HepG2 (cell line): ENCODE results near the gene CMC1. TPM values are rescaled to one million over a fixed set of nuclear protein-coding genes. Genes with fewer than 3 reads are reported as not detected.

Experiments used
- ATF7-NPFF ChIP-seq: sonication (generic); formaldehyde crosslinking; IDR thresholded peaks from 2 replicates; pipeline ENCODE4 v1.8.1; 2023; ENCODE audit warnings: mild to moderate bottlenecking, low read depth, missing genetic modification reagents, moderate library complexity
- GABPA ChIP-seq, 2 experiments: IDR thresholded peaks; 2 replicates each; pipeline ENCODE4 v1.6.1; 2011 to 2016; ENCODE audit warnings: low read depth in 2 of 2, low read length in 1 of 2, missing biosample characterization in 1 of 2, missing genetic modification characterization in 1 of 2
- GZF1 ChIP-seq: sonication (generic); formaldehyde crosslinking; IDR thresholded peaks from 2 replicates; pipeline ENCODE4 v1.5.1; 2020; ENCODE audit warnings: mild to moderate bottlenecking, missing genetic modification reagents
- HOXA7 ChIP-seq: sonication (generic); formaldehyde crosslinking; IDR thresholded peaks from 2 replicates; pipeline ENCODE4 v1.8.1; 2022; ENCODE audit warnings: mild to moderate bottlenecking, missing genetic modification reagents, moderate library complexity
- IKZF1 ChIP-seq: fragments of 450-650 bp; IDR thresholded peaks from 2 replicates; pipeline ENCODE4 v1.7.1; 2016
- JDP2 ChIP-seq: sonication (generic); formaldehyde crosslinking; IDR thresholded peaks from 2 replicates; pipeline ENCODE4 v1.8.1; 2022; ENCODE audit warnings: missing genetic modification reagents, borderline replicate concordance
- JUN ChIP-seq: sonication (generic); formaldehyde crosslinking; IDR thresholded peaks from 2 replicates; pipeline ENCODE4 v1.4.0; 2020; ENCODE audit warnings: mild to moderate bottlenecking, missing genetic modification reagents
- KMT2B ChIP-seq: IDR thresholded peaks from 2 replicates; pipeline ENCODE4 v1.6.1; 2016; ENCODE audit warnings: missing genetic modification reagents, missing compliant biosample characterization
- MYC ChIP-seq: sonication (generic); formaldehyde crosslinking; IDR thresholded peaks from 2 replicates; pipeline ENCODE4 v1.9.0; 2021; ENCODE audit warnings: missing genetic modification reagents, borderline replicate concordance
- NCOA2 ChIP-seq: sonication (generic); formaldehyde crosslinking; IDR thresholded peaks from 2 replicates; pipeline ENCODE4 v1.8.0; 2022; ENCODE audit warnings: inconsistent platforms
- NFKBIZ ChIP-seq: IDR thresholded peaks from 2 replicates; pipeline ENCODE4 v1.6.1; 2018; ENCODE audit warnings: missing genetic modification reagents, missing compliant biosample characterization
- NONO ChIP-seq, 2 experiments: fragments of 450-650 bp in 1 of 2; sonication (generic) in 1 of 2; formaldehyde crosslinking in 1 of 2; IDR thresholded peaks in 1 of 2; conservative IDR thresholded peaks in 1 of 2; 2 replicates each; pipeline versions ENCODE4 v1.6.1 to v1.8.0; 2017 to 2022; ENCODE audit warnings: mild to moderate bottlenecking in 1 of 2, missing genetic modification reagents in 1 of 2, moderate library complexity in 1 of 2
- RBM39 ChIP-seq: fragments of 200-400 bp; formaldehyde crosslinking; IDR thresholded peaks from one replicate; pipeline ENCODE4 v1.6.1; 2018; ENCODE audit warnings: antibody characterized with exemption, mild to moderate bottlenecking, low read depth, low read length; ENCODE audit not compliant: poor library complexity, severe bottlenecking
- RFX1 ChIP-seq: fragments of 450-650 bp; IDR thresholded peaks from 2 replicates; pipeline ENCODE4 v1.6.1; 2017
- RXRA ChIP-seq: sonication (generic); formaldehyde crosslinking; IDR thresholded peaks from 2 replicates; pipeline ENCODE4 v1.5.1; 2020; ENCODE audit warnings: missing genetic modification reagents
- SSRP1 ChIP-seq: IDR thresholded peaks from 2 replicates; pipeline ENCODE4 v1.6.1; 2016; ENCODE audit warnings: control low read depth
- TEAD3 ChIP-seq: optimal IDR thresholded peaks from 2 replicates; pipeline ENCODE3; 2016; ENCODE audit warnings: borderline replicate concordance
- THAP11 ChIP-seq: IDR thresholded peaks from 2 replicates; pipeline ENCODE4 v1.6.1; 2016; ENCODE audit warnings: missing biosample characterization, missing genetic modification reagents
- ZNF160 ChIP-seq: sonication (generic); formaldehyde crosslinking; IDR thresholded peaks from 2 replicates; pipeline ENCODE4 v1.8.0; 2022; ENCODE audit warnings: mild to moderate bottlenecking, inconsistent platforms, missing genetic modification reagents
- ZNF446 ChIP-seq: sonication (generic); formaldehyde crosslinking; IDR thresholded peaks from 2 replicates; pipeline ENCODE4 v1.5.0; 2020; ENCODE audit warnings: mild to moderate bottlenecking, missing genetic modification reagents
- polyA plus RNA-seq, 8 experiments: library from polyadenylated mRNA; depleted of rRNA in 3 of 8; stranded (reverse) in 7 of 8; unstranded in 1 of 8; fragments of >200 nt; fragmentation: Illumina TruSeq in 4 of 8; extraction: Trizol in 4 of 8; gene quantifications; 2 replicates each; pipeline versions ENCODE4 v1.2.1 to v1.2.3, GENCODE V29; 2011 to 2016; ENCODE audit warnings: low read depth in 4 of 8, missing spikeins in 1 of 8, mixed read lengths in 1 of 8; ENCODE audit not compliant: insufficient read depth in 1 of 8
- total RNA-seq, 5 experiments: library from RNA; depleted of rRNA; stranded (reverse); fragments of >200 nt; fragmentation: Illumina TruSeq; extraction: Trizol; gene quantifications; 2 replicates each; pipeline ENCODE4 v1.2.3, GENCODE V29; 2016; ENCODE audit warnings: low read depth in 1 of 5
- TF ChIP-seq, protein P1 (sequence below): sonication (generic); formaldehyde crosslinking; IDR thresholded peaks from 2 replicates; pipeline ENCODE4 v1.4.0; 2020; ENCODE audit warnings: mild to moderate bottlenecking, low read depth, missing genetic modification reagents
- TF ChIP-seq, protein P2 (sequence below): sonication (generic); formaldehyde crosslinking; IDR thresholded peaks from 2 replicates; pipeline ENCODE4 v1.5.0; 2020; ENCODE audit warnings: missing genetic modification reagents, mild to moderate bottlenecking, borderline replicate concordance
- TF ChIP-seq, protein P3 (sequence below): sonication (generic); formaldehyde crosslinking; IDR thresholded peaks from 2 replicates; pipeline ENCODE4 v1.4.0; 2020; ENCODE audit warnings: missing genetic modification reagents
- TF ChIP-seq, protein P4 (sequence below): IDR thresholded peaks from 2 replicates; pipeline ENCODE4 v1.6.1; 2012; ENCODE audit warnings: low read depth, low read length, improper control_type of control experiment

Gene CMC1
- total and polyA plus RNA-seq, 2 of the 13 experiments (the other 11 are each of a cell fraction or from before 2014, with no cell fraction given): 22.1 to 29.5 TPM

DNA sequence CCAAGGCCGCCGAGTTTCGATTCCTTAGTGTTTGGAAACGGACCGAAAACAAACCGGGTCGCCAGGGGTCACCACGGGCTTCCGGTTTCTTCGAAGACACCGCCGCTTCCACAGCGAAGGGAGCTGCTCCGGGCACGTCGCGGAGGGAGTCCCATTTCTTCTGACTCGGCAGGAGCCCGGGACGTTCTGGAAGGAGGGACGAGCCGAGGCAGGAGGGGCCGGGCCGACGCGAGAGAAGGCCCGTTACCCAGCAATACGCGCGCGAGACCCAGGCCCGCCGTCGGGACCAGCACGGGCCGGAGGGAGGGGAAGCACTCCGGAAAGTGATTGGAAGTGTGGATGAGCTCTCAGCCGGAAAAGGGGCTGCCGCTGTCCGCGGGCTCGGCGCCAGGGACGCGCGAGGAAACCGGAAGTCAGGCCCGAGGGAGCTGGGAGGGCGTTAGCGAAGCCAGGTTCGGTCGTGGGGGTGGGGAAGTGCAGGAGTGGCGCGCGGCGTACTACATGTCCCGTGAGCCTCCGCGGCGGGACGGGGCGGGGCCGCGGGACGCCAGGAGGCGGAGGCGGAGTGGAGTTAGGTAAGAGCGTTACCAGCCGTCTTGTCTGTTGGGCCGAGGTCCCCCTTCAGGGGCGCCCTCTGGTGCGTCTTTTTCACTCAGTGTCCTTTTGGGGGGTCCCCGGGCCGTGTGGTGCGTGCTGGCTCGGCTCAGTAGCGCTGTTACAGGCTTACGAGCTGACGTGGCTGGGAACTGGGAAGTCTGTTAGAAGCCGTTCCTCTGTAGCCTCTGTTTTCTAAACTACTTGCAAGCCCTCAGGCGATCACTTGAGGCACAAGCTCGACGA lies 107.4 kb downstream of the CMC1 start, which contains the start of the genes AZI2 and ZCWPW2 (continued):
- TF ChIP-seq, protein P1, sequence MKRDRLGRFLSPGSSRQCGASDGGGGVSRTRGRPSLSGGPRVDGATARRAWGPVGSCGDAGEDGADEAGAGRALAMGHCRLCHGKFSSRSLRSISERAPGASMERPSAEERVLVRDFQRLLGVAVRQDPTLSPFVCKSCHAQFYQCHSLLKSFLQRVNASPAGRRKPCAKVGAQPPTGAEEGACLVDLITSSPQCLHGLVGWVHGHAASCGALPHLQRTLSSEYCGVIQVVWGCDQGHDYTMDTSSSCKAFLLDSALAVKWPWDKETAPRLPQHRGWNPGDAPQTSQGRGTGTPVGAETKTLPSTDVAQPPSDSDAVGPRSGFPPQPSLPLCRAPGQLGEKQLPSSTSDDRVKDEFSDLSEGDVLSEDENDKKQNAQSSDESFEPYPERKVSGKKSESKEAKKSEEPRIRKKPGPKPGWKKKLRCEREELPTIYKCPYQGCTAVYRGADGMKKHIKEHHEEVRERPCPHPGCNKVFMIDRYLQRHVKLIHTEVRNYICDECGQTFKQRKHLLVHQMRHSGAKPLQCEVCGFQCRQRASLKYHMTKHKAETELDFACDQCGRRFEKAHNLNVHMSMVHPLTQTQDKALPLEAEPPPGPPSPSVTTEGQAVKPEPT (CRISPR knock-in tag): no peak; the same call in 1 of the 2 replicates
- peak; percentile 61; the same call in 1 of the 2 replicates for TF ChIP-seq JUN (CRISPR knock-in tag)
- TF ChIP-seq RFX1: peak; percentile 15; the same call in 1 of the 2 replicates
- no peak for TF ChIP-seq JDP2
- peak; percentile 83 for TF ChIP-seq RXRA
- peak; percentile 72 for TF ChIP-seq RBM39
- TF ChIP-seq MYC (CRISPR knock-in tag): peak; percentile 68
- TF ChIP-seq, protein P2, sequence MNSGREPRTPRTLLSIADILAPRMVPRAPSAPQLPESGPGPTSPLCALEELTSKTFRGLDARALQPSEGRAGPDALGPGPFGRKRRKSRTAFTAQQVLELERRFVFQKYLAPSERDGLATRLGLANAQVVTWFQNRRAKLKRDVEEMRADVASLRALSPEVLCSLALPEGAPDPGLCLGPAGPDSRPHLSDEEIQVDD (CRISPR knock-in tag): no peak
- no peak for TF ChIP-seq NONO (IDR thresholded peaks at IDR 0.05)
- peak; percentile 80 for TF ChIP-seq NONO (CRISPR knock-in tag; conservative IDR thresholded peaks at IDR 0.05)
- TF ChIP-seq, protein P3, sequence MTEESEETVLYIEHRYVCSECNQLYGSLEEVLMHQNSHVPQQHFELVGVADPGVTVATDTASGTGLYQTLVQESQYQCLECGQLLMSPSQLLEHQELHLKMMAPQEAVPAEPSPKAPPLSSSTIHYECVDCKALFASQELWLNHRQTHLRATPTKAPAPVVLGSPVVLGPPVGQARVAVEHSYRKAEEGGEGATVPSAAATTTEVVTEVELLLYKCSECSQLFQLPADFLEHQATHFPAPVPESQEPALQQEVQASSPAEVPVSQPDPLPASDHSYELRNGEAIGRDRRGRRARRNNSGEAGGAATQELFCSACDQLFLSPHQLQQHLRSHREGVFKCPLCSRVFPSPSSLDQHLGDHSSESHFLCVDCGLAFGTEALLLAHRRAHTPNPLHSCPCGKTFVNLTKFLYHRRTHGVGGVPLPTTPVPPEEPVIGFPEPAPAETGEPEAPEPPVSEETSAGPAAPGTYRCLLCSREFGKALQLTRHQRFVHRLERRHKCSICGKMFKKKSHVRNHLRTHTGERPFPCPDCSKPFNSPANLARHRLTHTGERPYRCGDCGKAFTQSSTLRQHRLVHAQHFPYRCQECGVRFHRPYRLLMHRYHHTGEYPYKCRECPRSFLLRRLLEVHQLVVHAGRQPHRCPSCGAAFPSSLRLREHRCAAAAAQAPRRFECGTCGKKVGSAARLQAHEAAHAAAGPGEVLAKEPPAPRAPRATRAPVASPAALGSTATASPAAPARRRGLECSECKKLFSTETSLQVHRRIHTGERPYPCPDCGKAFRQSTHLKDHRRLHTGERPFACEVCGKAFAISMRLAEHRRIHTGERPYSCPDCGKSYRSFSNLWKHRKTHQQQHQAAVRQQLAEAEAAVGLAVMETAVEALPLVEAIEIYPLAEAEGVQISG (CRISPR knock-in tag): peak; percentile 86
- peak; percentile 32 for TF ChIP-seq NCOA2 (CRISPR knock-in tag)
- peak; percentile 99 for TF ChIP-seq THAP11 (CRISPR knock-in tag)
- TF ChIP-seq TEAD3: no peak
- TF ChIP-seq KMT2B (CRISPR knock-in tag): peak; percentile 97
- TF ChIP-seq NFKBIZ: no peak; the same call in 1 of the 2 replicates
- TF ChIP-seq ZNF160 (CRISPR knock-in tag): peak; percentile 36; the same call in 1 of the 2 replicates
- no peak for TF ChIP-seq HOXA7
- no peak for TF ChIP-seq ATF7-NPFF (CRISPR knock-in tag)
- peak; percentile 86 for TF ChIP-seq GABPA (IDR thresholded peaks at IDR 0.05; ENCODE audit: low read depth, low read length)
- peak; percentile 93 for TF ChIP-seq GABPA (CRISPR knock-in tag; IDR thresholded peaks at IDR 0.05; ENCODE audit: low read depth)
- no peak for TF ChIP-seq SSRP1 (CRISPR knock-in tag)
- 0 out of 2 replicates have a peak, but pooled peaks have one; percentile 18 for TF ChIP-seq ZNF446 (CRISPR knock-in tag)
- no peak for TF ChIP-seq GZF1 (CRISPR knock-in tag)
- no peak for TF ChIP-seq IKZF1
- TF ChIP-seq, protein P4, sequence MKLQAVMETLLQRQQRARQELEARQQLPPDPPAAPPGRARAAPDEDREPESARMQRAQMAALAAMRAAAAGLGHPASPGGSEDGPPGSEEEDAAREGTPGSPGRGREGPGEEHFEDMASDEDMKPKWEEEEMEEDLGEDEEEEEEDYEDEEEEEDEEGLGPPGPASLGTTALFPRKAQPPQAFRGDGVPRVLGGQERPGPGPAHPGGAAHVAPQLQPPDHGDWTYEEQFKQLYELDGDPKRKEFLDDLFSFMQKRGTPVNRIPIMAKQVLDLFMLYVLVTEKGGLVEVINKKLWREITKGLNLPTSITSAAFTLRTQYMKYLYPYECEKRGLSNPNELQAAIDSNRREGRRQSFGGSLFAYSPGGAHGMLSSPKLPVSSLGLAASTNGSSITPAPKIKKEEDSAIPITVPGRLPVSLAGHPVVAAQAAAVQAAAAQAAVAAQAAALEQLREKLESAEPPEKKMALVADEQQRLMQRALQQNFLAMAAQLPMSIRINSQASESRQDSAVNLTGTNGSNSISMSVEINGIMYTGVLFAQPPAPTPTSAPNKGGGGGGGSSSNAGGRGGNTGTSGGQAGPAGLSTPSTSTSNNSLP: 0 out of 2 replicates have a peak, but pooled peaks have one; percentile 6
